ENCODE data around the gene MRPL40.

DNA sequence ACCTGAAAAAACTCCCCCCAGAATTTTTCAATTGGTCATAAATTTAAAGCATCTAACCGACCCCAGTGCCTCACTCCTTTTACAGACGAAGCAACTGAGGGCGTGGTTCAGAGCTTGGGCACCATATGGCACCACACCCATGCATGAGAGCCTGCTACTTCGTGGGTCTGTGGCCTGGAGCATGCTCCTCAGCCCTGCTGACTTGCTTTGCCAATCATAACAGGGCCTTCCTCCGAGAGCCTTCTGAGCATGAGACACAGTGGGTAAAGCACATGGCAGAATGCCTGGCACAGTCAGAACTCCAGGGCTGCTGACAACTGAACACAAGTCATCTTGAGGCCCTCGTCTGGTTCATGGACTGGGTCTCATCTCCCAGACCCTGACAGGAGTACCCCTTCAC, 34.1 kb upstream of the MRPL40 start:
- TF ChIP-seq, protein P1, sequence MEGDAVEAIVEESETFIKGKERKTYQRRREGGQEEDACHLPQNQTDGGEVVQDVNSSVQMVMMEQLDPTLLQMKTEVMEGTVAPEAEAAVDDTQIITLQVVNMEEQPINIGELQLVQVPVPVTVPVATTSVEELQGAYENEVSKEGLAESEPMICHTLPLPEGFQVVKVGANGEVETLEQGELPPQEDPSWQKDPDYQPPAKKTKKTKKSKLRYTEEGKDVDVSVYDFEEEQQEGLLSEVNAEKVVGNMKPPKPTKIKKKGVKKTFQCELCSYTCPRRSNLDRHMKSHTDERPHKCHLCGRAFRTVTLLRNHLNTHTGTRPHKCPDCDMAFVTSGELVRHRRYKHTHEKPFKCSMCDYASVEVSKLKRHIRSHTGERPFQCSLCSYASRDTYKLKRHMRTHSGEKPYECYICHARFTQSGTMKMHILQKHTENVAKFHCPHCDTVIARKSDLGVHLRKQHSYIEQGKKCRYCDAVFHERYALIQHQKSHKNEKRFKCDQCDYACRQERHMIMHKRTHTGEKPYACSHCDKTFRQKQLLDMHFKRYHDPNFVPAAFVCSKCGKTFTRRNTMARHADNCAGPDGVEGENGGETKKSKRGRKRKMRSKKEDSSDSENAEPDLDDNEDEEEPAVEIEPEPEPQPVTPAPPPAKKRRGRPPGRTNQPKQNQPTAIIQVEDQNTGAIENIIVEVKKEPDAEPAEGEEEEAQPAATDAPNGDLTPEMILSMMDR (IDR thresholded peaks at IDR 0.05), result no peak
- TF ChIP-seq EP300 (IDR thresholded peaks at IDR 0.05; ENCODE audit: low read depth) (no peak), POLR2A (IDR thresholded peaks at IDR 0.05) (no peak)
